Right renal pelvis (tissue), 4 donors: ENCODE results near the gene PAK6. TPM values are rescaled to one million over a fixed set of nuclear protein-coding genes. Genes with fewer than 3 reads are reported as not detected.

Source experiments
- DNase-seq, 4 donors: peaks; one replicate each; pipeline ENCODE4 v3.0.0-alpha.2; 2013; ENCODE audit warnings: low read depth in 4 of 4, low spot score in 3 of 4, missing footprints in 1 of 4
- polyA plus RNA-seq, 4 donors: library from polyadenylated mRNA; unstranded; fragments of 120-200 nt; gene quantifications; one replicate each; pipeline ENCODE4 v1.2.1, GENCODE V29; 2013; ENCODE audit not compliant: insufficient read length in 4 of 4

Gene PAK6
- polyA plus RNA-seq, 4 donors = 6.3 to 6.7 (median 6.6) TPM

DNA sequence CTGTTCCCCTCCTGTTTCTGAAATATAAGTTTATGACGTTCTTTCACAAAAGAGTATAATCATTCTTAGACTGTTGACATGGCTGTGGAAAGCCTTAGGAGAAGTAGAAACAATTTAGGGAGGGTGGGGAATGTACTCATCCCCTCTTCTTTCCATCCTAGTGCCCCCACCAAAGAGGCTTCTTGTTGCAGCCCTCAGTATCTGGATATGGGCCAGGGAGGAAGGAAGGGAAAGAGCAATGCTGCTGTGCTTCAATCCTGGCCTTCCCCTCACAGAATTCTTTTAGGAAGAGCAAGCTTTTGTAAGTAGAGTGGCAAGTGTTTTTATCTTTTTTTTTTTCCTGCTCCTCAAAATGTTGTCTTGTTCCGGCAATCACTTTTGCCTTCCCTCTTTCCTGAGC lies 86.3 kb downstream of the PAK6 start:
- no peak for DNase-seq

DNA sequence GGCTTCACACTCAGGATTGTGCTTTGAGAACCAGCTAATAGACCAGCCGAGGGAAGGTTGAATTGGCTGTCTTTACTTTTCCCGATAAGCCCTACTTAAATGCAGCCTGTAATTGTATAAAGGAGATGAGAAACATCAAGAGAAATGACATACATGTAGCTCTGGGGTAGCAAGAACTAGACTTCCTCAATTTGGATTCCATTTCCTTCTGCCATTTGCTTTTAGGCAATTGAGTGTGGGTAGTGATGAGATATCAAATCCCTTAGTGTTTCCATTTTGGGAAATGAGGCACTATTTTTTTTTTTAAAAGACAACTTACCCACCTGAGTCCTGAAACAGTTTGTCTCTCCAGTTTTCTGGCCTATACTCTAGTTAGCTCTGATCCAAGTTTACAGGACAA lies 86.8 kb downstream of the PAK6 start:
- DNase-seq = no peak

Other genes starting within 250 kb of the PAK6 start
- gene SRP14, start 199.9 kb upstream of the PAK6 start, polyA plus RNA-seq = 100 to 1,000 TPM; 571 to 622 (median 600) TPM
- gene BMF, start 130.2 kb upstream of the PAK6 start, polyA plus RNA-seq = 10 to 100 TPM; 39.0 to 43.6 (median 42.2) TPM
- gene BUB1B, start 78.0 kb upstream of the PAK6 start, polyA plus RNA-seq = 10 to 100 TPM; 27.1 to 31.3 (median 29.6) TPM
- gene ANKRD63, start 44.0 kb downstream of the PAK6 start, polyA plus RNA-seq = under 1 TPM in 1 of 4 donors, not detected in 3; 0.26 TPM
- gene PLCB2, start 68.9 kb downstream of the PAK6 start, polyA plus RNA-seq = 10 to 100 TPM in 2 of 4 donors, 1 to 10 TPM in 2; 7.9 to 12.3 (median 10.3) TPM
- gene INAFM2, start 84.6 kb downstream of the PAK6 start, polyA plus RNA-seq = 10 to 100 TPM; 20.1 to 23.2 (median 20.6) TPM
- gene CCDC9B, start 101.9 kb downstream of the PAK6 start, polyA plus RNA-seq = 10 to 100 TPM in 1 of 4 donors, 1 to 10 TPM in 3; 3.9 to 10.8 (median 7.6) TPM
- not detected for gene PHGR1, start 112.0 kb downstream of the PAK6 start, polyA plus RNA-seq
- 1 to 10 TPM in 1 of 4 donors, under 1 TPM in 3; 0.18 to 1.3 (median 0.62) TPM for gene DISP2, start 119.2 kb downstream of the PAK6 start, polyA plus RNA-seq
- 10 to 100 TPM; 29.5 to 34.7 (median 31.0) TPM for gene KNSTRN, start 143.7 kb downstream of the PAK6 start, polyA plus RNA-seq
- gene IVD, start 166.7 kb downstream of the PAK6 start, polyA plus RNA-seq = 10 to 100 TPM; 63.3 to 79.3 (median 72.3) TPM
- gene BAHD1, start 201.9 kb downstream of the PAK6 start, polyA plus RNA-seq = 10 to 100 TPM; 20.2 to 27.4 (median 21.7) TPM
- gene CHST14, start 231.9 kb downstream of the PAK6 start, polyA plus RNA-seq = 10 to 100 TPM; 34.6 to 42.8 (median 39.7) TPM